Measurements from ENCODE around the gene CDC42EP4. TPM values are rescaled to one million over a fixed set of nuclear protein-coding genes. Genes with fewer than 3 reads are reported as not detected.

The CDC42EP4 gene
- total and polyA plus RNA-seq, 9 of the 15 experiments (the other 6 are each of a cell fraction or from before 2014, with no cell fraction given), result 0.65 to 20.8 (median 12.3) TPM

DNA sequence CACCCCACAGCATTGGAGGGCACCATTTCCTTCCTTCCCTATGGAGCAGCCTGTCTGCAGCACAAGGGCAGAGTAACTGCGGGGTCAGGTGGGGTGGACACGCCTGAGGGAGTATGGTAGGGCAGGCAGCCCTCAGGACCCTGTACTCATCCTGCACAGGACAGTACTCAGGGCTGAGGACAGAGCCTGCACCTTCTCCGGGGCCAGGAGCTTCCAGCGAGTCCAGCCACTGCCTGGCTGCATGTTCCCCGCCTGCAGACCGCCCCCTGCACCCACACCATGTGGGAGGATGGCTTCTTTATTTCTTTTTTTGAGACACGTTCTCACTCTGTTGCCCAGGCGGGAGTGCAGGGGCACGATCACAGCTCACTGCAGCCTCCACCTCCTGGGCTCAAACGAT is 47.6 kb upstream of the CDC42EP4 start:
- DNase-seq (ENCODE audit: extremely low read depth in 1 of 4, low spot score in 3 of 4) (no peak), FAIRE-seq (no peak), ATAC-seq (peak; percentile 21; the same call in 1 of the 3 replicates)
- 0% methylated on average over 9 of the region's 10 CpGs for WGBS (ENCODE audit: insufficient coverage, low coverage, missing lambda C conversion rate)
- intact Hi-C loops (cut with micrococcal nuclease), result no loop called here
- Histone ChIP-seq H3K4me3 (no peak overlapping the region), H3K9me1 (ENCODE audit: control insufficient read depth, insufficient read depth, low read length) (no peaks in the 10 kb centered on the region), H3K27me3 (ENCODE audit: control insufficient read depth in 2 of 2, insufficient read depth in 2 of 2, low read length in 2 of 2) (peaks cover 48 to 86% of the 10 kb centered on the region in 2 experiments; a peak in 4 of 5 replicates), H3K79me2 (ENCODE audit: control insufficient read depth, insufficient read depth, low read length) (no peaks in the 10 kb centered on the region), H3K27ac (ENCODE audit: extremely low read depth, low read depth, low read length) (no peak overlapping the region), H3K9me3 (replicated peaks; ENCODE audit: control insufficient read depth, insufficient read depth, low read depth, low read length) (no peaks in the 10 kb centered on the region), H3K4me2 (ENCODE audit: insufficient read depth, low read length) (no peak overlapping the region), H3K4me1 (replicated peaks in 1 of 2; ENCODE audit: control insufficient read depth in 2 of 2, insufficient read depth in 2 of 2, low read length in 2 of 2) (peaks cover 0 to 10% of the 10 kb centered on the region in 2 experiments; a peak in 2 of 5 replicates), H3K36me3 (ENCODE audit: control insufficient read depth, insufficient read depth, low read length) (no peaks in the 10 kb centered on the region), H2AFZ (ENCODE audit: low read depth, low read length) (no peak overlapping the region), H3K9ac (ENCODE audit: insufficient read depth in 1 of 2, low read depth in 2 of 2, low read length in 2 of 2) (no peak overlapping the region), H4K20me1 (replicated peaks; ENCODE audit: control insufficient read depth, insufficient read depth, low read length) (no peaks in the 10 kb centered on the region; the same call in 1 of the 2 replicates)
- CTCF ChIA-PET (ENCODE audit: low intra/inter-chr PET ratio), result no interaction called here
- POLR2A ChIA-PET, result interaction anchor here (0.6 kb wide), 2 partner anchors 51 to 119 kb away, joined by 3 read pairs; no protein-coding TSS in a partner anchor
- BruUV-seq (replicated peaks), result no TSS peak
- in situ Hi-C loops (cut with MboI), result no loop called here
- no peak for TF ChIP-seq NRF1 (conservative IDR thresholded peaks at IDR 0.05 in 1 of 2, IDR thresholded peaks at IDR 0.05 in 1 of 2)
- no peak for TF ChIP-seq HLTF (IDR thresholded peaks at IDR 0.05)
- TF ChIP-seq ZNF347 (CRISPR knock-in tag; IDR thresholded peaks at IDR 0.05; ENCODE audit: low read depth), result no peak
- TF ChIP-seq, protein P1, sequence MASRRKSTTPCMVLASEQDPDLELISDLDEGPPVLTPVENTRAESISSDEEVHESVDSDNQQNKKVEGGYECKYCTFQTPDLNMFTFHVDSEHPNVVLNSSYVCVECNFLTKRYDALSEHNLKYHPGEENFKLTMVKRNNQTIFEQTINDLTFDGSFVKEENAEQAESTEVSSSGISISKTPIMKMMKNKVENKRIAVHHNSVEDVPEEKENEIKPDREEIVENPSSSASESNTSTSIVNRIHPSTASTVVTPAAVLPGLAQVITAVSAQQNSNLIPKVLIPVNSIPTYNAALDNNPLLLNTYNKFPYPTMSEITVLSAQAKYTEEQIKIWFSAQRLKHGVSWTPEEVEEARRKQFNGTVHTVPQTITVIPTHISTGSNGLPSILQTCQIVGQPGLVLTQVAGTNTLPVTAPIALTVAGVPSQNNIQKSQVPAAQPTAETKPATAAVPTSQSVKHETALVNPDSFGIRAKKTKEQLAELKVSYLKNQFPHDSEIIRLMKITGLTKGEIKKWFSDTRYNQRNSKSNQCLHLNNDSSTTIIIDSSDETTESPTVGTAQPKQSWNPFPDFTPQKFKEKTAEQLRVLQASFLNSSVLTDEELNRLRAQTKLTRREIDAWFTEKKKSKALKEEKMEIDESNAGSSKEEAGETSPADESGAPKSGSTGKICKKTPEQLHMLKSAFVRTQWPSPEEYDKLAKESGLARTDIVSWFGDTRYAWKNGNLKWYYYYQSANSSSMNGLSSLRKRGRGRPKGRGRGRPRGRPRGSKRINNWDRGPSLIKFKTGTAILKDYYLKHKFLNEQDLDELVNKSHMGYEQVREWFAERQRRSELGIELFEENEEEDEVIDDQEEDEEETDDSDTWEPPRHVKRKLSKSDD (conservative IDR thresholded peaks at IDR 0.05; ENCODE audit: low read length), result no peak
- no peak for TF ChIP-seq ELF4 (CRISPR knock-in tag; IDR thresholded peaks at IDR 0.05)
- no peak for TF ChIP-seq PHF8 (IDR thresholded peaks at IDR 0.05; ENCODE audit: borderline replicate concordance, low read length)
- TF ChIP-seq, protein P2, sequence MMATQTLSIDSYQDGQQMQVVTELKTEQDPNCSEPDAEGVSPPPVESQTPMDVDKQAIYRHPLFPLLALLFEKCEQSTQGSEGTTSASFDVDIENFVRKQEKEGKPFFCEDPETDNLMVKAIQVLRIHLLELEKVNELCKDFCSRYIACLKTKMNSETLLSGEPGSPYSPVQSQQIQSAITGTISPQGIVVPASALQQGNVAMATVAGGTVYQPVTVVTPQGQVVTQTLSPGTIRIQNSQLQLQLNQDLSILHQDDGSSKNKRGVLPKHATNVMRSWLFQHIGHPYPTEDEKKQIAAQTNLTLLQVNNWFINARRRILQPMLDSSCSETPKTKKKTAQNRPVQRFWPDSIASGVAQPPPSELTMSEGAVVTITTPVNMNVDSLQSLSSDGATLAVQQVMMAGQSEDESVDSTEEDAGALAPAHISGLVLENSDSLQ (IDR thresholded peaks at IDR 0.05), result no peak
- no peak for TF ChIP-seq CSDE1 (IDR thresholded peaks at IDR 0.05)
- TF ChIP-seq ASH1L (IDR thresholded peaks at IDR 0.05; ENCODE audit: borderline replicate concordance, low read depth, partially characterized antibody), result no peak
- TF ChIP-seq, protein P3, sequence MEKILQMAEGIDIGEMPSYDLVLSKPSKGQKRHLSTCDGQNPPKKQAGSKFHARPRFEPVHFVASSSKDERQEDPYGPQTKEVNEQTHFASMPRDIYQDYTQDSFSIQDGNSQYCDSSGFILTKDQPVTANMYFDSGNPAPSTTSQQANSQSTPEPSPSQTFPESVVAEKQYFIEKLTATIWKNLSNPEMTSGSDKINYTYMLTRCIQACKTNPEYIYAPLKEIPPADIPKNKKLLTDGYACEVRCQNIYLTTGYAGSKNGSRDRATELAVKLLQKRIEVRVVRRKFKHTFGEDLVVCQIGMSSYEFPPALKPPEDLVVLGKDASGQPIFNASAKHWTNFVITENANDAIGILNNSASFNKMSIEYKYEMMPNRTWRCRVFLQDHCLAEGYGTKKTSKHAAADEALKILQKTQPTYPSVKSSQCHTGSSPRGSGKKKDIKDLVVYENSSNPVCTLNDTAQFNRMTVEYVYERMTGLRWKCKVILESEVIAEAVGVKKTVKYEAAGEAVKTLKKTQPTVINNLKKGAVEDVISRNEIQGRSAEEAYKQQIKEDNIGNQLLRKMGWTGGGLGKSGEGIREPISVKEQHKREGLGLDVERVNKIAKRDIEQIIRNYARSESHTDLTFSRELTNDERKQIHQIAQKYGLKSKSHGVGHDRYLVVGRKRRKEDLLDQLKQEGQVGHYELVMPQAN (IDR thresholded peaks at IDR 0.05; ENCODE audit: borderline replicate concordance), result no peak
- TF ChIP-seq NFE2L1 (tag; IDR thresholded peaks at IDR 0.05; ENCODE audit: borderline replicate concordance, low read depth), result no peak
- TF ChIP-seq SMC3 (conservative IDR thresholded peaks at IDR 0.05; ENCODE audit: insufficient read depth, low read depth, low read length), result no peak
- no peak for TF ChIP-seq NFIC (IDR thresholded peaks at IDR 0.05)
- TF ChIP-seq, protein P4, sequence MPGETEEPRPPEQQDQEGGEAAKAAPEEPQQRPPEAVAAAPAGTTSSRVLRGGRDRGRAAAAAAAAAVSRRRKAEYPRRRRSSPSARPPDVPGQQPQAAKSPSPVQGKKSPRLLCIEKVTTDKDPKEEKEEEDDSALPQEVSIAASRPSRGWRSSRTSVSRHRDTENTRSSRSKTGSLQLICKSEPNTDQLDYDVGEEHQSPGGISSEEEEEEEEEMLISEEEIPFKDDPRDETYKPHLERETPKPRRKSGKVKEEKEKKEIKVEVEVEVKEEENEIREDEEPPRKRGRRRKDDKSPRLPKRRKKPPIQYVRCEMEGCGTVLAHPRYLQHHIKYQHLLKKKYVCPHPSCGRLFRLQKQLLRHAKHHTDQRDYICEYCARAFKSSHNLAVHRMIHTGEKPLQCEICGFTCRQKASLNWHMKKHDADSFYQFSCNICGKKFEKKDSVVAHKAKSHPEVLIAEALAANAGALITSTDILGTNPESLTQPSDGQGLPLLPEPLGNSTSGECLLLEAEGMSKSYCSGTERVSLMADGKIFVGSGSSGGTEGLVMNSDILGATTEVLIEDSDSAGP (CRISPR knock-in tag; IDR thresholded peaks at IDR 0.05), result no peak
- no peak for TF ChIP-seq RBM15 (IDR thresholded peaks at IDR 0.05; ENCODE audit: insufficient read depth, low read length)
- no peak for TF ChIP-seq HNRNPH1 (optimal IDR thresholded peaks at IDR 0.05; ENCODE audit: low read depth, low read length)
